ENCODE results near the gene YPEL1.
"Not testable (repeated sequence)": the region's sequence is repeated elsewhere in the genome, so short reads cannot be mapped to it uniquely, and the experiment has no call there.

The YPEL1 gene

GRCh38 chr22:21753374-21754111, 17.9 kb upstream of the YPEL1 start:
- DNase-seq: no peak

- DNase-seq: no peak
Measured at GRCh38 chr22:21752276-21752675, 16.7 kb upstream of the YPEL1 start.

GRCh38 chr22:21745948-21746347, 10.4 kb upstream of the YPEL1 start:
- DNase-seq: no peak

- DNase-seq: not testable (repeated sequence)
Measured at GRCh38 chr22:21744917-21745316, 9.3 kb upstream of the YPEL1 start.

GRCh38 chr22:21741790-21742189, 6.2 kb upstream of the YPEL1 start:
- DNase-seq: no peak

GRCh38 chr22:21741059-21741458, 5.5 kb upstream of the YPEL1 start:
- DNase-seq: no peak

GRCh38 chr22:21739828-21740377, 4.3 kb upstream of the YPEL1 start:
- no peak for DNase-seq

- no peak for DNase-seq
Measured at GRCh38 chr22:21738966-21739365, 3.4 kb upstream of the YPEL1 start.

- no peak for DNase-seq
Measured at GRCh38 chr22:21738081-21738480, 2.5 kb upstream of the YPEL1 start.

- DNase-seq: no peak
Measured at GRCh38 chr22:21736948-21737347, 1.4 kb upstream of the YPEL1 start.

GRCh38 chr22:21736084-21736642, 569 bp upstream of the YPEL1 start:
- no peak for DNase-seq

GRCh38 chr22:21734540-21735199, 924 bp downstream of the YPEL1 start:
- no peak for DNase-seq

- DNase-seq: no peak
Measured at GRCh38 chr22:21731503-21731902, 4.1 kb downstream of the YPEL1 start.

- DNase-seq: no peak
Measured at GRCh38 chr22:21730535-21731308, 4.9 kb downstream of the YPEL1 start.

- DNase-seq: not testable (repeated sequence)
Measured at GRCh38 chr22:21729184-21729583, 6.4 kb downstream of the YPEL1 start.

GRCh38 chr22:21728270-21728669, 7.3 kb downstream of the YPEL1 start:
- DNase-seq: no peak

- DNase-seq: no peak
Measured at GRCh38 chr22:21727768-21728167, 7.8 kb downstream of the YPEL1 start.

- no peak for DNase-seq
Measured at GRCh38 chr22:21727159-21727558, 8.4 kb downstream of the YPEL1 start.

GRCh38 chr22:21726650-21727049, 8.9 kb downstream of the YPEL1 start:
- DNase-seq: peak; percentile 46

- DNase-seq: no peak
Measured at GRCh38 chr22:21725956-21726649, 9.5 kb downstream of the YPEL1 start.

- DNase-seq: not testable (repeated sequence)
Measured at GRCh38 chr22:21724496-21724895, 11.1 kb downstream of the YPEL1 start.

- not testable (repeated sequence) for DNase-seq
Measured at GRCh38 chr22:21721195-21721852, 14.3 kb downstream of the YPEL1 start.

All from stimulated activated CD8-positive, alpha-beta memory T cell treated with anti-CD3 and anti-CD28 coated beads, Interleukin-4, amount 100 ng/mL, for 48 hours (primary cell).